Neuronal stem cell (in vitro differentiated cells): Measurements from ENCODE around the gene MAML2.

Source experiments
- DNase-seq: peaks from one replicate; pipeline ENCODE4 v3.0.0-alpha.2; 2013; ENCODE audit warnings: low spot score
- H2AFZ ChIP-seq: one replicate; pipeline ENCODE4 v1.6.1; 2013; ENCODE audit warnings: mild to moderate bottlenecking, low read length, inconsistent platforms
- H2AK5ac ChIP-seq: 2 replicates; pipeline ENCODE4 v1.6.1; 2013; ENCODE audit warnings: low read depth, mild to moderate bottlenecking, inconsistent platforms, low read length, moderate library complexity, mixed read lengths
- H2BK120ac ChIP-seq: 2 replicates; pipeline ENCODE4 v1.6.1; 2013; ENCODE audit warnings: low read depth, mild to moderate bottlenecking, inconsistent platforms, low read length, moderate library complexity, mixed read lengths
- H2BK12ac ChIP-seq: one replicate; pipeline ENCODE4 v1.6.1; 2013; ENCODE audit warnings: low read length, inconsistent platforms
- H2BK15ac ChIP-seq: 2 replicates; pipeline ENCODE4 v1.6.1; 2013; ENCODE audit warnings: mild to moderate bottlenecking, low read length, inconsistent platforms, mixed read lengths
- H2BK5ac ChIP-seq: one replicate; pipeline ENCODE4 v1.6.1; 2013; ENCODE audit warnings: inconsistent platforms, mild to moderate bottlenecking, low read length, moderate library complexity
- H3K14ac ChIP-seq: one replicate; pipeline ENCODE4 v1.6.1; 2013; ENCODE audit warnings: low read length, inconsistent platforms
- H3K18ac ChIP-seq: 2 replicates; pipeline ENCODE4 v1.6.1; 2013; ENCODE audit warnings: low read length, inconsistent platforms
- H3K23ac ChIP-seq: 2 replicates; pipeline ENCODE4 v1.6.1; 2013; ENCODE audit warnings: low read depth, mild to moderate bottlenecking, mixed read lengths, low read length, inconsistent platforms; ENCODE audit not compliant: poor library complexity
- H3K27ac ChIP-seq: replicated peaks from 3 replicates; pipeline ENCODE4 v1.5.1; 2013; ENCODE audit warnings: low read length, inconsistent platforms
- H3K27me3 ChIP-seq, 3 experiments: 2 replicates each; pipeline ENCODE4 v1.6.1; 2013; ENCODE audit warnings: low read length in 3 of 3, mild to moderate bottlenecking in 2 of 3, inconsistent platforms in 1 of 3, low read depth in 1 of 3, mixed read lengths in 1 of 3, moderate library complexity in 1 of 3; ENCODE audit not compliant: control insufficient read depth in 3 of 3, insufficient read depth in 3 of 3
- H3K36me3 ChIP-seq, 2 donors: replicated peaks in 1 of 2; 2 replicates each; pipeline ENCODE4 v1.6.1; 2013; ENCODE audit warnings: low read length in 2 of 2; ENCODE audit not compliant: control insufficient read depth in 2 of 2, insufficient read depth in 2 of 2
- H3K4ac ChIP-seq: 2 replicates; pipeline ENCODE4 v1.6.1; 2013; ENCODE audit warnings: inconsistent platforms, mild to moderate bottlenecking, low read length, moderate library complexity
- H3K4me1 ChIP-seq, 2 donors: 1 replicate in 1 of 2; 2 replicates in 1 of 2; pipeline ENCODE4 v1.6.1; 2013; ENCODE audit warnings: low read length in 2 of 2, low read depth in 1 of 2; ENCODE audit not compliant: control insufficient read depth in 2 of 2, insufficient read depth in 1 of 2
- H3K4me2 ChIP-seq: one replicate; pipeline ENCODE4 v1.6.1; 2013; ENCODE audit warnings: mild to moderate bottlenecking, low read length, inconsistent platforms; ENCODE audit not compliant: insufficient read depth, poor library complexity, severe bottlenecking
- H3K4me3 ChIP-seq, 2 donors: 2 replicates each; pipeline ENCODE4 v1.5.1; 2013; ENCODE audit warnings: low read length in 2 of 2, mild to moderate bottlenecking in 2 of 2, inconsistent platforms in 1 of 2, moderate library complexity in 1 of 2
- H3K79me1 ChIP-seq: one replicate; pipeline ENCODE4 v1.6.1; 2013; ENCODE audit warnings: low read depth, mild to moderate bottlenecking, inconsistent platforms, low read length, moderate library complexity
- H3K9ac ChIP-seq: one replicate; pipeline ENCODE4 v1.6.1; 2013; ENCODE audit warnings: mild to moderate bottlenecking, low read depth, low read length, inconsistent platforms; ENCODE audit not compliant: poor library complexity
- H3K9me3 ChIP-seq, 2 donors: replicated peaks in 1 of 2; 2 replicates each; pipeline versions ENCODE3 to v1.6.1; 2013; ENCODE audit warnings: low read length in 2 of 2, mild to moderate bottlenecking in 2 of 2, inconsistent platforms in 1 of 2, low read depth in 1 of 2, mixed read lengths in 1 of 2, moderate library complexity in 1 of 2; ENCODE audit not compliant: control insufficient read depth in 2 of 2, insufficient read depth in 1 of 2
- H4K8ac ChIP-seq: one replicate; pipeline ENCODE4 v1.6.1; 2013; ENCODE audit warnings: low read depth, mild to moderate bottlenecking, inconsistent platforms, low read length, moderate library complexity
- H4K91ac ChIP-seq: one replicate; pipeline ENCODE4 v1.6.1; 2013; ENCODE audit warnings: low read length, low read depth, mild to moderate bottlenecking, inconsistent platforms; ENCODE audit not compliant: poor library complexity
- WGBS, 2 donors: extraction: QIAGEN DNeasy Blood & Tissue Kit; methylation state at CpG; one replicate each; pipeline ENCODE4 v1.1.7; 2013; ENCODE audit warnings: missing lambda C conversion rate in 2 of 2, mixed read lengths in 1 of 2; ENCODE audit not compliant: insufficient read length in 2 of 2, insufficient replicate concordance in 1 of 2; ENCODE audit errors: extremely low coverage in 2 of 2; 5-methylcytosine and 5-hydroxymethylcytosine counted together

The MAML2 gene

DNA sequence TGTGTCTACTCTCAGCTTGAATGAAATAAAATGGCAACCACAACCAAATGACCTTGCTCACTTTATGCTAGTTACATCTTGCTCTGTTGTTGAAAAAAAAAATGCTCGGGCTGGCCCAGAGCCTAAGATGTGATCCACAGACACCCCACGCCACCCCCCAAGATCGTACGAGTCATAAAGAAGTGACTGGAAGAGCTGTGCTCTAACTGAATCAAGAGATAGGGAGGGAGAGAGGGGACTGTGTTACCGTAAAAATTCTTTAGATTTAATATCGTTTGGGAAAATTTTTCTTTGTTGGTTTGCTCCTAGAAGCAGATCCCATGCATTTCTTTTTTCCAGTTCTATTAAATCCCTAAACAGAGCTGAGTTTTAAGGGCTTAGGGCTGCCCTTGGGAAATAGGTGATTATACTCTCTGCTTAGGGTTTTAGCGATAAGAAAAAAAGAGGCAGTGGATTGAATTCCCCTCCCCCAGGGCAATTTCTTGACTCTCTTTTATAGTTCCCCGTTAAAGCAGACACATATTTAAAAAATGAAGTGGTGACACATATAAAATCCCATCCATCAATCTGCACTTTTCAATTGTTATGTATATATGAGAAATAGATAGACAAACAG lies 14.5 kb downstream of the MAML2 start:
- H3K4me1 ChIP-seq = peaks cover 9 to 32% of the 10 kb centered on the region in 2 donors
- DNase-seq = no peak
- no peak overlapping the region for H2AK5ac ChIP-seq
- H2BK5ac ChIP-seq = no peak overlapping the region
- peaks cover 0 to 4% of the 10 kb centered on the region in 2 donors for H3K36me3 ChIP-seq
- no peak overlapping the region for H3K9ac ChIP-seq
- H3K18ac ChIP-seq = no peak overlapping the region
- no peak overlapping the region for H3K4me2 ChIP-seq
- H3K23ac ChIP-seq = no peak overlapping the region
- no peak overlapping the region for H3K4ac ChIP-seq
- H3K9me3 ChIP-seq = peaks cover 0 to 10% of the 10 kb centered on the region in 2 donors
- H3K27me3 ChIP-seq = no peaks in the 10 kb centered on the region
- no peak overlapping the region for H2AFZ ChIP-seq
- H3K79me1 ChIP-seq = no peaks in the 10 kb centered on the region
- H3K27ac ChIP-seq = no peak overlapping the region
- no peak overlapping the region for H2BK120ac ChIP-seq
- H3K14ac ChIP-seq = no peak overlapping the region
- H4K91ac ChIP-seq = no peak overlapping the region
- H3K4me3 ChIP-seq = no peak overlapping the region
- no CpG with 5 or more reads among the region's 8 CpGs for WGBS, 2 donors
- H4K8ac ChIP-seq = no peak overlapping the region
- H2BK12ac ChIP-seq = no peak overlapping the region
- H2BK15ac ChIP-seq = no peak overlapping the region

DNA sequence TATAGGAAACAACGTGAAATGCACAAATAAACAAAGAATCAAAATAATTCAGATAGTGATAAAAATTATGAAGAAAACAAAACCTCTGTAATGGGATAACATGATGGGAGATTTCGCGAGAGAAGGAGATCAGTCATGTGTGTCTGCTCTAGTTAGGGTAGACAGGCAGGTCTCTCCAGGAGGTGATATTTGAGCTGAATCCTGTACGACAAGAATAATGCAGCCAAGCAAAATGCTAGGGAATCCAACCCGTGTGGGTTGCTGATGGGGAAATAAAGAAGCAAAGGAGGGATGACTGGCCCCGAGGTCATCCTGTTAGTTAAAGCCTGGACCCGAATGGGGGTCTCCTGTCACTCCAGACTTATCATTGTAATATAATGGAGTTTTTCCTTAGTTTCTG lies 16.0 kb downstream of the MAML2 start:
- no peak overlapping the region for H3K4me2 ChIP-seq

DNA sequence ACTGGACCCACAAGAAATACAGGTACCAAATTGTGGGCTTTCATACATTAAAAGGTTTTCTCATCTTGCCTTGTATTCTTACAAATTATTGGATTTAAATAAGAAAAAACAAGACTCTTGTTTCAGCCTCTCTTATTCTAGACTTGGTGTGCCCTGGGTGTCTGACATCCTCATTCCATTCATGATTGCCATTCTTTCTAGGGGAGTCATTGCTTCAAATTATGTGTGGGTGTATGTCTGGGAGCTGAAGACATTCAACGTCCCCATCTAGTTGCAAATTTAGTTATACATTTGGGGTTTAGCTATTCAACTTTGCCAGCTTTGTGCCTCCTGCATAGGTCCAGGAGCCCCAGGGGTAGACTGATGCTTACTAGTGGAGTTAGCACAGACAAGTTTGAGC lies 18.1 kb downstream of the MAML2 start:
- H3K9ac ChIP-seq = no peak overlapping the region
- WGBS, 2 donors = no CpG with 5 or more reads among the region's 1 CpG
- no peak overlapping the region for H2BK15ac ChIP-seq
- H3K23ac ChIP-seq = no peak overlapping the region
- H3K36me3 ChIP-seq = peaks cover 0 to 12% of the 10 kb centered on the region in 2 donors
- H4K8ac ChIP-seq = no peak overlapping the region
- no peak for DNase-seq
- no peak overlapping the region for H3K14ac ChIP-seq
- no peak overlapping the region for H2AFZ ChIP-seq
- H3K9me3 ChIP-seq = peaks cover 0 to 19% of the 10 kb centered on the region in 2 donors
- no peak overlapping the region for H3K4me3 ChIP-seq
- no peak overlapping the region for H3K27ac ChIP-seq
- peaks cover 6 to 19% of the 10 kb centered on the region in 2 donors for H3K4me1 ChIP-seq
- no peak overlapping the region for H2BK120ac ChIP-seq
- H3K18ac ChIP-seq = no peak overlapping the region
- H3K4ac ChIP-seq = no peak overlapping the region
- no peaks in the 10 kb centered on the region for H3K79me1 ChIP-seq
- no peak overlapping the region for H4K91ac ChIP-seq
- no peak overlapping the region for H2AK5ac ChIP-seq
- no peak overlapping the region for H2BK12ac ChIP-seq
- H3K27me3 ChIP-seq = no peaks in the 10 kb centered on the region
- no peak overlapping the region for H3K4me2 ChIP-seq
- no peak overlapping the region for H2BK5ac ChIP-seq

More for the DNA sequence above, 16.0 kb downstream of the MAML2 start:
- Histone ChIP-seq H3K9me3 (peaks cover 0 to 20% of the 10 kb centered on the region in 2 donors), H3K4ac (no peak overlapping the region), H4K8ac (no peak overlapping the region), H3K4me3 (no peak overlapping the region), H3K23ac (no peak overlapping the region), H3K36me3 (peaks cover 0 to 12% of the 10 kb centered on the region in 2 donors), H2BK120ac (no peak overlapping the region), H3K27ac (no peak overlapping the region), H3K9ac (no peak overlapping the region), H3K14ac (no peak overlapping the region), H4K91ac (no peak overlapping the region), H2BK5ac (no peak overlapping the region), H3K18ac (no peak overlapping the region), H2BK15ac (no peak overlapping the region), H2BK12ac (no peak overlapping the region), H2AFZ (no peak overlapping the region), H3K79me1 (no peaks in the 10 kb centered on the region), H3K27me3 (no peaks in the 10 kb centered on the region), H3K4me1 (peaks cover 6 to 17% of the 10 kb centered on the region in 2 donors), H2AK5ac (no peak overlapping the region)
- no peak for DNase-seq
- WGBS, 2 donors = no CpG with 5 or more reads among the region's 7 CpGs

- no peak overlapping the region for H2AK5ac ChIP-seq
- no peak overlapping the region for H3K23ac ChIP-seq
- WGBS, 2 donors = no CpG with 5 or more reads among the region's 6 CpGs
- H3K18ac ChIP-seq = no peak overlapping the region
- no peaks in the 10 kb centered on the region for H3K27me3 ChIP-seq
- no peak overlapping the region for H3K14ac ChIP-seq
- H4K91ac ChIP-seq = no peak overlapping the region
- H3K4ac ChIP-seq = no peak overlapping the region
- no peak overlapping the region for H3K4me3 ChIP-seq
- peaks cover 0 to 12% of the 10 kb centered on the region in 2 donors for H3K36me3 ChIP-seq
- H3K9me3 ChIP-seq = peaks cover 0 to 19% of the 10 kb centered on the region in 2 donors
- no peak overlapping the region for H2AFZ ChIP-seq
- H3K4me1 ChIP-seq = peaks cover 6 to 19% of the 10 kb centered on the region in 2 donors
- H2BK120ac ChIP-seq = no peak overlapping the region
- H2BK15ac ChIP-seq = no peak overlapping the region
- H2BK12ac ChIP-seq = no peak overlapping the region
- no peak overlapping the region for H2BK5ac ChIP-seq
- no peak overlapping the region for H4K8ac ChIP-seq
- no peak overlapping the region for H3K27ac ChIP-seq
- H3K9ac ChIP-seq = no peak overlapping the region
- H3K79me1 ChIP-seq = no peaks in the 10 kb centered on the region
- DNase-seq = no peak
- H3K4me2 ChIP-seq = no peak overlapping the region
These were observed 19.4 kb downstream of the MAML2 start for GRCh38 chr11:96323642-96323985.
